A549 (cell line): Measurements from ENCODE around the gene FGF8. TPM values are rescaled to one million over a fixed set of nuclear protein-coding genes. Genes with fewer than 3 reads are reported as not detected.

Experiments
- ATAC-seq, 2 experiments: fragments of 200-7000 bp in 1 of 2; fragments of >200 bp in 1 of 2; cut with Nextera tagmentation in 1 of 2; cut with Tn5 transposase in 1 of 2; 3 replicates each; pipeline versions ENCODE4 v1.8.0 to v1.9.1; 2018 to 2020; ENCODE audit warnings: mild to moderate bottlenecking in 1 of 2, moderate library complexity in 1 of 2
- CTCF ChIA-PET: fragments of 300-600 bp; sonication (Branson Sonifier 250); formaldehyde crosslinking; extraction: SDS; loops from one replicate; lab custom pipeline; 2021; ENCODE audit warnings: antibody characterized with exemption, inconsistent platforms; lab: Yijun Ruan, JAX
- POLR2A ChIA-PET: fragments of 350-600 bp; formaldehyde crosslinking; extraction: SDS; loops from one replicate; lab custom pipeline; 2021; ENCODE audit warnings: antibody characterized with exemption, inconsistent platforms; lab: Yijun Ruan, JAX
- DNase-seq, 2 experiments: peaks; one replicate each; pipeline versions ENCODE4 v3.0.0 to v3.0.0-alpha.2; 2011 to 2016; ENCODE audit warnings: low read depth in 1 of 2, low spot score in 1 of 2
- FAIRE-seq: peaks from 2 replicates; lab custom pipeline; 2011; peaks lifted over from hg19 to GRCh38; lab: Jason Lieb, UNC
- H3K27ac ChIP-seq, 2 experiments: fragments of >200 bp; sonication (Bioruptor Twin); formaldehyde crosslinking; 3 replicates each; pipeline ENCODE4 v1.5.1; 2016 to 2017
- H3K4me1 ChIP-seq: fragments of >200 bp; sonication (Bioruptor Twin); formaldehyde crosslinking; 3 replicates; pipeline ENCODE4 v1.6.1; 2016
- H3K4me2 ChIP-seq: fragments of >200 bp; sonication (Bioruptor Twin); formaldehyde crosslinking; 3 replicates; pipeline ENCODE4 v1.6.1; 2016
- H3K4me3 ChIP-seq: fragments of >200 bp; sonication (Bioruptor Twin); formaldehyde crosslinking; 3 replicates; pipeline ENCODE4 v1.5.1; 2016
- H3K9me3 ChIP-seq: fragments of >200 bp; sonication (Bioruptor Twin); formaldehyde crosslinking; 3 replicates; pipeline ENCODE4 v1.6.1; 2016
- ATOH8 ChIP-seq: fragments of 250-450 bp; sonication (Bioruptor Pico); IDR thresholded peaks from 2 replicates; pipeline ENCODE4 v1.5.0; 2020; ENCODE audit warnings: low read depth, mild to moderate bottlenecking, moderate library complexity
- BHLHE40 ChIP-seq: IDR thresholded peaks from 2 replicates; pipeline ENCODE4 v1.6.1; 2012; ENCODE audit warnings: low read depth, low read length, inconsistent platforms
- CBX8 ChIP-seq: fragments of 200-600 bp; sonication (generic); IDR thresholded peaks from 2 replicates; pipeline ENCODE4 v1.6.1; 2016
- CTCF ChIP-seq: fragments of >200 bp; sonication (Bioruptor Twin); formaldehyde crosslinking; IDR thresholded peaks from 3 replicates; pipeline ENCODE4 v1.5.1; 2016
- E2F6 ChIP-seq: IDR thresholded peaks from 2 replicates; pipeline ENCODE4 v1.6.1; 2012; ENCODE audit warnings: low read depth, borderline replicate concordance
- EHF ChIP-seq: fragments of 250-450 bp; sonication (Bioruptor Pico); IDR thresholded peaks from 2 replicates; pipeline ENCODE4 v1.5.0; 2020; ENCODE audit warnings: mild to moderate bottlenecking
- EHMT2 ChIP-seq: fragments of 200-600 bp; sonication (generic); IDR thresholded peaks from 2 replicates; pipeline ENCODE4 v1.6.1; 2016; ENCODE audit warnings: antibody characterized with exemption, low read depth, mild to moderate bottlenecking, moderate library complexity
- EP300 ChIP-seq, 2 experiments: fragments of >200 bp; sonication (Bioruptor Twin); formaldehyde crosslinking; IDR thresholded peaks; 2 replicates in 1 of 2; 3 replicates in 1 of 2; pipeline ENCODE4 v1.6.1; 2016 to 2017
- FOXS1 ChIP-seq: fragments of 250-450 bp; sonication (Bioruptor Pico); IDR thresholded peaks from 2 replicates; pipeline ENCODE4 v1.5.0; 2020; ENCODE audit warnings: mild to moderate bottlenecking, moderate library complexity
- GATA3 ChIP-seq: IDR thresholded peaks from 2 replicates; pipeline ENCODE4 v1.6.1; 2012; ENCODE audit warnings: borderline replicate concordance
- HEYL ChIP-seq: fragments of 250-450 bp; sonication (Bioruptor Pico); IDR thresholded peaks from 2 replicates; pipeline ENCODE4 v1.8.0; 2021; ENCODE audit warnings: mild to moderate bottlenecking, moderate library complexity
- HOXA7 ChIP-seq: fragments of 250-450 bp; sonication (Bioruptor Pico); IDR thresholded peaks from 2 replicates; pipeline ENCODE4 v1.5.0; 2020; ENCODE audit warnings: mild to moderate bottlenecking, moderate library complexity
- JUNB ChIP-seq: fragments of >200 bp; sonication (Bioruptor Twin); formaldehyde crosslinking; IDR thresholded peaks from 2 replicates; pipeline ENCODE4 v1.6.1; 2016
- MAFK ChIP-seq: fragments of 450-650 bp; IDR thresholded peaks from 2 replicates; pipeline ENCODE4 v1.6.1; 2014; ENCODE audit not compliant: partially characterized antibody
- MAX ChIP-seq: IDR thresholded peaks from 2 replicates; pipeline ENCODE4 v1.6.1; 2012
- NFE2L2 ChIP-seq: fragments of 150-350 bp; conservative IDR thresholded peaks from 2 replicates; pipeline ENCODE4 v1.6.1; 2014; ENCODE audit warnings: low read length
- NPAS2 ChIP-seq: fragments of 250-450 bp; sonication (Bioruptor Pico); IDR thresholded peaks from 2 replicates; pipeline ENCODE4 v1.8.0; 2022; ENCODE audit warnings: mild to moderate bottlenecking, moderate library complexity, borderline replicate concordance
- PBX3 ChIP-seq: IDR thresholded peaks from 2 replicates; pipeline ENCODE4 v1.6.1; 2012
- PHF8 ChIP-seq: fragments of 200-600 bp; sonication (generic); IDR thresholded peaks from 2 replicates; pipeline ENCODE4 v1.6.1; 2016; ENCODE audit warnings: low read depth, mild to moderate bottlenecking, antibody characterized with exemption, moderate library complexity, borderline replicate concordance
- RARB ChIP-seq: fragments of 250-450 bp; sonication (Bioruptor Pico); IDR thresholded peaks from 2 replicates; pipeline ENCODE4 v1.8.0; 2021; ENCODE audit warnings: mild to moderate bottlenecking, moderate library complexity
- REST ChIP-seq: fragments of 200-600 bp; sonication (generic); IDR thresholded peaks from 2 replicates; pipeline ENCODE4 v1.6.1; 2016; ENCODE audit warnings: antibody characterized with exemption, mild to moderate bottlenecking, moderate library complexity
- SMC3 ChIP-seq: fragments of >200 bp; sonication (Bioruptor Twin); formaldehyde crosslinking; IDR thresholded peaks from 3 replicates; pipeline ENCODE4 v1.6.1; 2018; ENCODE audit warnings: inconsistent platforms
- TFCP2L1 ChIP-seq: fragments of 250-450 bp; sonication (Bioruptor Pico); IDR thresholded peaks from 2 replicates; pipeline ENCODE4 v1.5.0; 2021; ENCODE audit warnings: mild to moderate bottlenecking
- TP53 ChIP-seq: fragments of 250-450 bp; sonication (Bioruptor Pico); IDR thresholded peaks from 2 replicates; pipeline ENCODE4 v1.5.0; 2021; ENCODE audit warnings: mild to moderate bottlenecking, moderate library complexity
- USF2 ChIP-seq: fragments of 450-650 bp; IDR thresholded peaks from 2 replicates; pipeline ENCODE4 v1.6.1; 2014; ENCODE audit warnings: antibody characterized with exemption
- WGBS: methylation state at CpG from one replicate; pipeline ENCODE4 v1.1.6; 2017; ENCODE audit errors: missing lambda C conversion rate; 5-methylcytosine and 5-hydroxymethylcytosine counted together
- polyA plus RNA-seq, 4 experiments: library from polyadenylated mRNA; depleted of rRNA in 3 of 4; stranded (reverse); fragments of >200 nt; fragmentation: RNase III in 1 of 4; extraction: RNeasy Plus Mini Kit Qiagen cat#74134 plus additional on column Dnase treatment in 1 of 4; gene quantifications; 2 replicates in 3 of 4; 3 replicates in 1 of 4; pipeline ENCODE4 v1.2.3, GENCODE V29; 2011 to 2017

FGF8 gene
- polyA plus RNA-seq, 2 of the 4 experiments (the other 2 are of a cell fraction), result 0.12 TPM; not detected in 1

GRCh38 chr10:101748496-101748895 is 27.4 kb downstream of the FGF8 start:
- Histone ChIP-seq H3K4me2 (no peak overlapping the region), H3K4me3 (no peak overlapping the region), H3K27ac (no peak overlapping the region), H3K4me1 (no peaks in the 10 kb centered on the region), H3K9me3 (no peaks in the 10 kb centered on the region)
- WGBS, result 73% methylated on average over 3 of the region's 3 CpGs
- FAIRE-seq (no peak), ATAC-seq (no peak), DNase-seq (no peak)
- POLR2A ChIA-PET, result no interaction called here
- no peak for TF ChIP-seq BHLHE40
- TF ChIP-seq CBX8, result no peak
- TF ChIP-seq SMC3, result no peak
- no peak for TF ChIP-seq REST
- TF ChIP-seq NFE2L2, result no peak
- no peak for TF ChIP-seq E2F6
- TF ChIP-seq MAFK, result no peak
- TF ChIP-seq PHF8, result no peak
- no peak for TF ChIP-seq NPAS2
- TF ChIP-seq HEYL (CRISPR knock-in tag), result no peak
- TF ChIP-seq PBX3, result no peak
- CTCF ChIA-PET, result interaction anchor here (1.2 to 1.6 kb wide), 2 partner anchors 10 to 15 kb away, joined by 4 read pairs; no protein-coding TSS in a partner anchor

- Histone ChIP-seq H3K4me1 (no peaks in the 10 kb centered on the region), H3K9me3 (no peaks in the 10 kb centered on the region), H3K4me3 (no peak overlapping the region), H3K27ac (no peak overlapping the region)
- ATAC-seq, result no peak
- CTCF ChIA-PET, result interaction anchor here (1.0 kb wide), 1 partner anchor 13 kb away, joined by 3 read pairs; no protein-coding TSS in a partner anchor
- WGBS, result 80% methylated on average over 9 of the region's 9 CpGs
- POLR2A ChIA-PET, result no interaction called here
- no peak for FAIRE-seq
- no peak for TF ChIP-seq TFCP2L1 (CRISPR knock-in tag)
- TF ChIP-seq, all 56 proteins: peak for 0
- H3K4me2 ChIP-seq, result no peak overlapping the region
- no peak for DNase-seq
Observed at GRCh38 chr10:101745074-101745696, 30.7 kb downstream of the FGF8 start.

- ChIA-PET CTCF (interaction anchor here (0.7 to 1.0 kb wide), 3 partner anchors 10 to 37 kb away, joined by 3 read pairs; no protein-coding TSS in a partner anchor), POLR2A (no interaction called here)
- TF ChIP-seq EP300 (IDR thresholded peaks at IDR 0.05) (no peak), EHMT2 (no peak), FOXS1 (CRISPR knock-in tag) (no peak), GATA3 (no peak), ATOH8 (CRISPR knock-in tag) (no peak), CTCF (no peak), TP53 (CRISPR knock-in tag) (no peak), E2F6 (no peak), EHF (no peak), RARB (CRISPR knock-in tag) (no peak), MAX (no peak), HOXA7 (CRISPR knock-in tag) (no peak), USF2 (no peak), JUNB (no peak)
Observed at GRCh38 chr10:101744267-101744666, 31.6 kb downstream of the FGF8 start.

More at GRCh38 chr10:101744267-101744666, 31.6 kb downstream of the FGF8 start:
- Histone ChIP-seq H3K27ac (no peak overlapping the region), H3K4me3 (no peak overlapping the region), H3K4me1 (no peaks in the 10 kb centered on the region), H3K9me3 (no peaks in the 10 kb centered on the region), H3K4me2 (no peak overlapping the region)
- WGBS, result 67% methylated on average over 3 of the region's 3 CpGs
- ATAC-seq (no peak), FAIRE-seq (no peak), DNase-seq (no peak)
